Measurements from ENCODE around the gene PITX3.

The PITX3 gene

DNA sequence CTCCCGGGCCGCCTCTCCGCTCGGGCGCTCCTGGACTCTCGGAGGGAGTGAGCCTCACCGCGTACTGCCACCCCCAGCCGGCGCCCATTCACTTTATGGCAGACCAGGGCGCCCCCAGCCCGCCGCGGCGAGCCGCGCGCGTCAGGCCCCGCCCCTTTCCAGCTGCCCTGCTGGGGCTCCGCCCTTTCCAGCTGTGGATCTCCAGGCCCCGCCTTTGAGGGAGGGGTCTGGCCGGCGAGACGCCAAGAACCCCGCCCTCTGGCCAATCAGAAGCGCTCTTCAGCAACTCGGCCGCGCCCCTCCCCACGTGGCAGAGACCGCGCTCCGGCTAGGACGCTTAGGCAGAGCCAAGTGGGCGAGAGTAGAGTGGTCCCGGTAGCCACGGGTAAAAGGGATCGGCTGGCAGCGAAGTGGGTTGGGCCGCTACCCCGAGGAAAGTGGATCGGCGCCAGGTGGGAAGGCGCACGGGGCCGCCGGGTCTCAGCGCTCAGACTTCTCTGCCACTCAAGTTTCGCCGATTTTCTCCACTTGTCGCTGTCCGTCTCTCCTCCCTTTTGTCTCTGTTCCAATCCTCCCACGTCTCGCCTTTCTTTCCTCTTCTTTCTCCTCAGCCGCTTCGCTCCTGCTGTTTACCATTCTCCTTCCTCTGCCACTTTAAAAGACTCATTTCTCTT, at the start of gene PITX3:
TSS of gene PITX3 (minus strand) at position 69 of the 674 bp plus-strand sequence. CDS start 9,432 bp downstream, outside the sequence.
- H3K4me1 ChIP-seq (ENCODE audit: control insufficient read depth, insufficient read depth, low read length) = peaks cover 29% of the 10 kb centered on the region
- no peaks in the 10 kb centered on the region for H3K9me3 ChIP-seq (ENCODE audit: control insufficient read depth, low read length)
- H3K4me3 ChIP-seq (ENCODE audit: low read length) = peak within 1 kb of the TSS; percentile 84
- no peaks in the 10 kb centered on the region for H3K36me3 ChIP-seq (ENCODE audit: control insufficient read depth, insufficient read depth, low read length, severe bottlenecking)
- H3K9ac ChIP-seq (ENCODE audit: low read length) = peak within 1 kb of the TSS; percentile 65
- DNase-seq (ENCODE audit: low read depth) = peak; percentile 97
- H3K27me3 ChIP-seq (replicated peaks; ENCODE audit: control insufficient read depth, insufficient read depth, low read length) = peaks cover under 1% of the 10 kb centered on the region

DNA sequence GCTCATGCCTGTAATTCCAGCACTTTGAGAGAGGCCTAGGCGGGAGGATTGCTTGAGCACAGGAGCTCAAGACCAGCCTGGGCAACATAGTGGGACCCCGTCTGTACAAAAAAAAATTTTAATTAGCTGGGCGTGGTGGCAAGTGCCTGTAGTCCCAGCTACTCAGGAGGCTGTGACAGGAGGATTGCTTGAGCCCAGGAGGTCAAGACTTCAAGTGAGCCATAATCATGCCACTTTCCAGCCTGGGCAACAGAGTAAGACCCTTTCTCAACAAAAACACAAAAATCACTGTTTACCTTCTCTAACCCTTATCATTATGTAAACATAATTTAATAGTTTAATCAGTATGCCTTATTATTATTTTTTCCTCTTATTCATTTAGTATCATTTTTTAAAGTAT, 48.5 kb upstream of the PITX3 start:
- Histone ChIP-seq H3K4me3 (ENCODE audit: low read length) (no peak overlapping the region), H3K9ac (ENCODE audit: low read length) (no peak overlapping the region), H3K9me3 (ENCODE audit: control insufficient read depth, low read length) (no peaks in the 10 kb centered on the region), H3K4me1 (ENCODE audit: control insufficient read depth, insufficient read depth, low read length) (peaks cover 4% of the 10 kb centered on the region), H3K27me3 (replicated peaks; ENCODE audit: control insufficient read depth, insufficient read depth, low read length) (no peaks in the 10 kb centered on the region), H3K36me3 (ENCODE audit: control insufficient read depth, insufficient read depth, low read length, severe bottlenecking) (no peaks in the 10 kb centered on the region)
- no peak for DNase-seq (ENCODE audit: low read depth)

DNA sequence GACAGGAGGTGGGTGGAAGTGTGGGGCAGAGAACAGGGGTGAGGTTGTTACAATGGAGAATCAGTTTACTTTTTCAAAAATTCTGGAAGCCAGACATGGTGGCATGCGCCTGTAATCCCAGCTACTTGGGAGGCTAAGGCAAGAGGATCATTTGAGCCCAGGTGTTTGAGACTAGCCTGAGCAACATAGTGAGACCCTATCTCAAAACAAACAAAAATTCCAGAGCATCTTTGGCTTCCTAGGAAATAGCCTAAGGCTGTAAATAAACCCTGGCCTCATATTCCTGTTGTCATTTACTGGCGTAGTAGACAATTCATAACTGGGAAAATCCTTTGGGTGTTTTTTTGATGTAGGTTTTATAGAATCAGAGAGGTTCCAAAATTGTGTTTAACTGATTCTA, 48.0 kb upstream of the PITX3 start:
- peaks cover 4% of the 10 kb centered on the region for H3K4me1 ChIP-seq (ENCODE audit: control insufficient read depth, insufficient read depth, low read length)
- DNase-seq (ENCODE audit: low read depth) = no peak
- no peak overlapping the region for H3K4me3 ChIP-seq (ENCODE audit: low read length)
- no peaks in the 10 kb centered on the region for H3K9me3 ChIP-seq (ENCODE audit: control insufficient read depth, low read length)
- H3K9ac ChIP-seq (ENCODE audit: low read length) = no peak overlapping the region
- H3K27me3 ChIP-seq (replicated peaks; ENCODE audit: control insufficient read depth, insufficient read depth, low read length) = no peaks in the 10 kb centered on the region
- H3K36me3 ChIP-seq (ENCODE audit: control insufficient read depth, insufficient read depth, low read length, severe bottlenecking) = no peaks in the 10 kb centered on the region

DNA sequence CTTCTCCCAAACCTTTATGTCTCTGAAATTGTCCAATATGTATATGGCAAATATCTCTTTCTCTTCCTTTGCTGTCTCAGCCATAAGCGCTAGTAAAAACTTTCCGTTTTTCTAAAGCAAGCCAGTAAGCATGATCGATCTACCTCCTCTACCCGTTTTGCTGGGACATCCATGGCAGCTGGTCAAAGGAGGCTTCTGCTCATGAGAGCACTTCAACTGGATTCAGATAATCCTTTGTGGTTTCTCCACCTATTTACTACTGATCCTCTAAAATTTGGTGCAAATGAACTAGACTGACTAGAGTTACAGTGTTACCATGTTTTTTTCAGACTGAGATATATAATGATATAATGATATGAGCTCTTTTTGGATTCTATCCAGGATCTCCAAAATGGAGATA, 46.7 kb upstream of the PITX3 start:
- H3K9ac ChIP-seq (ENCODE audit: low read length) = no peak overlapping the region
- no peaks in the 10 kb centered on the region for H3K9me3 ChIP-seq (ENCODE audit: control insufficient read depth, low read length)
- H3K4me1 ChIP-seq (ENCODE audit: control insufficient read depth, insufficient read depth, low read length) = peaks cover 4% of the 10 kb centered on the region
- no peaks in the 10 kb centered on the region for H3K27me3 ChIP-seq (replicated peaks; ENCODE audit: control insufficient read depth, insufficient read depth, low read length)
- H3K4me3 ChIP-seq (ENCODE audit: low read length) = no peak overlapping the region
- no peak for DNase-seq (ENCODE audit: low read depth)
- no peaks in the 10 kb centered on the region for H3K36me3 ChIP-seq (ENCODE audit: control insufficient read depth, insufficient read depth, low read length, severe bottlenecking)

DNA sequence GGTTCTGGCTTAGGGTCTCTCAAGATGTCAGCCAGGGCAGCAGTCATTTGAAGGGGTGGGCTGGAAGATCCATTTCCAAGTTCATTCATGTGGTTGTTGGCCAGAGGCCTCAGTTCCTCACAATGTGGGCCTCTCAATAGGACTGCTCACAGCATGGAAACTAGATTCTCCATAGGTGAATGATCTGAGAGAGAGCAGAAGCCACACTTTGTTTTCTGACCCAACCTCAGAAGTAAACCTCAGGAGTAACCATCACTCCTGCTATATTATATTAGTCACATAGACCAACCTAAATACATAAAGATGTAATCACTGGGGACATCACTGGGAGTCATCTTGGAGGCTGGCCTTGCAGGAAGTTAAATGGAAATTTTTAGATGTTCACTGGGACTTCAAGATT, 46.2 kb upstream of the PITX3 start:
- no peak for DNase-seq (ENCODE audit: low read depth)
- H3K27me3 ChIP-seq (replicated peaks; ENCODE audit: control insufficient read depth, insufficient read depth, low read length) = no peaks in the 10 kb centered on the region
- peaks cover 4% of the 10 kb centered on the region for H3K36me3 ChIP-seq (ENCODE audit: control insufficient read depth, insufficient read depth, low read length, severe bottlenecking)
- H3K9ac ChIP-seq (ENCODE audit: low read length) = no peak overlapping the region
- H3K4me3 ChIP-seq (ENCODE audit: low read length) = no peak overlapping the region
- H3K4me1 ChIP-seq (ENCODE audit: control insufficient read depth, insufficient read depth, low read length) = peaks cover 4% of the 10 kb centered on the region
- H3K9me3 ChIP-seq (ENCODE audit: control insufficient read depth, low read length) = no peaks in the 10 kb centered on the region

DNA sequence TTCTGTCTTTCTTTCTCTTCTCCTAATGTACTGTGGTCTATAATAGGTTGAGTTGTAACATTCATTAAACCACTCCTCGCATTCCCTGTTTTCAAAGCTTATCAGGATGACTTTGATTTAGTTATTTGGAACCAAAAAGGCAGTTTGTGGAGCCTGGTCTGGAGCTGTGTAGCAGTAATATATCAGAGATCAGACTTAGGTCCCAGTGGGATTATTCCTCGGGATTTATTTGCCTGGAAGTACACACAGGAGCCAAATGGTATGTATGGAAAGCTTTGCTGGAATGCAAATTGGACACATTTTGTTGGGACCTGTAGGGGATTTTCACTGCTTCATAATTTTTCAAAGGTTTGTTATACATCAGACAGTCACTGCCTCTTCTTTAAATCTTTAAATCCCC, 44.9 kb upstream of the PITX3 start:
- peaks cover 2% of the 10 kb centered on the region for H3K4me1 ChIP-seq (ENCODE audit: control insufficient read depth, insufficient read depth, low read length)
- H3K9me3 ChIP-seq (ENCODE audit: control insufficient read depth, low read length) = no peaks in the 10 kb centered on the region
- peaks cover 8% of the 10 kb centered on the region for H3K36me3 ChIP-seq (ENCODE audit: control insufficient read depth, insufficient read depth, low read length, severe bottlenecking)
- H3K27me3 ChIP-seq (replicated peaks; ENCODE audit: control insufficient read depth, insufficient read depth, low read length) = no peaks in the 10 kb centered on the region
- DNase-seq (ENCODE audit: low read depth) = no peak
- no peak overlapping the region for H3K9ac ChIP-seq (ENCODE audit: low read length)
- no peak overlapping the region for H3K4me3 ChIP-seq (ENCODE audit: low read length)

DNA sequence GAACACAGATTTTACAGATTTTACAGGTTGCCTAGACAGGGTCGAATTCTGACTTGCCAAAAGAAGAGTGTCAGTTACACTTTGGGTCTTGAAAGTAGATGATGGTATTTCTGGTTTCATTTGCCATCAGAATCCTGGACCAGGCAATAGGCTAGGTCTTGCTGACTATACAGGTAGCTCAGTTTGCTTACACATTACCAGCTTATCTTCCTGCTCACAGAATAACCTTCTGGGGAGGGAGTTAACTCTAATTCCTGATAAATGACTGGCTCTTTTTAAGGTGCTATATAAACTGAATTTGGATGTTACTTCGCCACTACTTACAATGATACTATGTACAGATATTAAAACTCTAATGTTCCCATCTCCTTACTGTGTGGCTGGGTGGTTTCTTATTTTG, 43.8 kb upstream of the PITX3 start:
- H3K9me3 ChIP-seq (ENCODE audit: control insufficient read depth, low read length) = no peaks in the 10 kb centered on the region
- peaks cover 12% of the 10 kb centered on the region for H3K4me1 ChIP-seq (ENCODE audit: control insufficient read depth, insufficient read depth, low read length)
- H3K4me3 ChIP-seq (ENCODE audit: low read length) = no peak overlapping the region
- no peak overlapping the region for H3K9ac ChIP-seq (ENCODE audit: low read length)
- H3K36me3 ChIP-seq (ENCODE audit: control insufficient read depth, insufficient read depth, low read length, severe bottlenecking) = peaks cover 8% of the 10 kb centered on the region
- H3K27me3 ChIP-seq (replicated peaks; ENCODE audit: control insufficient read depth, insufficient read depth, low read length) = no peaks in the 10 kb centered on the region
- no peak for DNase-seq (ENCODE audit: low read depth)

DNA sequence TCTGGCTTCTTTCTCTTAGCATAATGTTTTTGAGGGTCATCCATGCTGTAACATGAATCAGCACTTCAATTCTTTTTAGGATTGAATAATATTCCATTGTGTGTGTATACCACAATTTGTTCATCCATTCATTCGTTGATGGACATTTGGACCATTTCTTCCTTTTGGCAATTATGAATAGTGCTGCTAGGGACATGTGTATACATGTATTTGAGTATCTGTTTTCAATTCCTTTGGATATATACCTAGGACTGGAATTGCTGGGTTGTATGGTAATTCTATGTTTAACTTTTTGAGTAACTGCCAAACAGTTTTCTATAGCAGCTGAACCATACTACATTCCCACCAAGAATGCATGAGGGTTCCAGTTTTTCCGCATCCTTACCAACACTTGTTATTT, 43.2 kb upstream of the PITX3 start:
- no peaks in the 10 kb centered on the region for H3K27me3 ChIP-seq (replicated peaks; ENCODE audit: control insufficient read depth, insufficient read depth, low read length)
- H3K4me1 ChIP-seq (ENCODE audit: control insufficient read depth, insufficient read depth, low read length) = peaks cover 14% of the 10 kb centered on the region
- no peaks in the 10 kb centered on the region for H3K9me3 ChIP-seq (ENCODE audit: control insufficient read depth, low read length)
- no peak for DNase-seq (ENCODE audit: low read depth)
- no peak overlapping the region for H3K4me3 ChIP-seq (ENCODE audit: low read length)
- H3K36me3 ChIP-seq (ENCODE audit: control insufficient read depth, insufficient read depth, low read length, severe bottlenecking) = peaks cover 8% of the 10 kb centered on the region
- H3K9ac ChIP-seq (ENCODE audit: low read length) = no peak overlapping the region

DNA sequence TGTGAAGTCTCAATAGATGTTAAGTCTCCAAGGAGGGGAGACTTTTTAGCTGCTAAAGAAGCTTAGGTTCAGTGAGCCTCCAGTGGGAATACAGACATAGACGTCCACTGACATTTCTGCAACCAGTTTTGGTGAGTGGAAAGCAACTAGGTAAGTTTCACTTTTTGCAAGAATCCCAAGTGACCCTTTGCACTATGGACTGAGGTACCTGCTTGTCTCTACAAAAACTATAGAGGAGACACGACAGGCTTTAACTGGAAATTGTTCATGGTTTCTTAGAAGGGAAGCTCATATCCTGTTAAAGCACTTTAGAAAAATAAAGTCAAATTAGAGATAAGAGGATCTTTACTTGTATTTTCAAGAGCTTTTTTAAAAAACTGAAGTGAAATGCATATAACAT, 42.6 kb upstream of the PITX3 start:
- Histone ChIP-seq H3K9me3 (ENCODE audit: control insufficient read depth, low read length) (no peaks in the 10 kb centered on the region), H3K4me1 (ENCODE audit: control insufficient read depth, insufficient read depth, low read length) (peaks cover 14% of the 10 kb centered on the region), H3K36me3 (ENCODE audit: control insufficient read depth, insufficient read depth, low read length, severe bottlenecking) (peaks cover 8% of the 10 kb centered on the region), H3K27me3 (replicated peaks; ENCODE audit: control insufficient read depth, insufficient read depth, low read length) (no peaks in the 10 kb centered on the region), H3K4me3 (ENCODE audit: low read length) (no peak overlapping the region), H3K9ac (ENCODE audit: low read length) (no peak overlapping the region)
- no peak for DNase-seq (ENCODE audit: low read depth)

DNA sequence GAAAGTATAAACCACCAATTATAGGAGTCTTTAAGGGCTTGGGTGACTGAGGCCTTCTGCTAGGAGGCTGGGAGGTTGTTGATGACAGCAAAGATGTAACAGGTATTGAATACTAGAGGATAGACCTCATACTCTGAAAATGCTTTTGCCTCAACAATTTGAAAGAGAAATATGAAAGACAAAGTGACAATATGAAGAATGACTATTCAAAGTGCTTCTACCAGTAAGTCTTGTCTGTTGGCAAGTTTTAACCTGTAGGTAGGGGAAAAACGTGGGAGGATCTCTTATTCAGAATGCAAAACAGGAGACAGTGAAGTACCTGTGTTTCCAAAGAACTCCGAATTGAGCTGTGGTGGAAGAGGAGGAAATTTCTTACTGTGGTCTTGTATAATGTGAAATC, 42.2 kb upstream of the PITX3 start:
- no peak for DNase-seq (ENCODE audit: low read depth)
- peaks cover 8% of the 10 kb centered on the region for H3K36me3 ChIP-seq (ENCODE audit: control insufficient read depth, insufficient read depth, low read length, severe bottlenecking)
- H3K27me3 ChIP-seq (replicated peaks; ENCODE audit: control insufficient read depth, insufficient read depth, low read length) = no peaks in the 10 kb centered on the region
- no peak overlapping the region for H3K9ac ChIP-seq (ENCODE audit: low read length)
- H3K9me3 ChIP-seq (ENCODE audit: control insufficient read depth, low read length) = no peaks in the 10 kb centered on the region
- peaks cover 14% of the 10 kb centered on the region for H3K4me1 ChIP-seq (ENCODE audit: control insufficient read depth, insufficient read depth, low read length)
- no peak overlapping the region for H3K4me3 ChIP-seq (ENCODE audit: low read length)

DNA sequence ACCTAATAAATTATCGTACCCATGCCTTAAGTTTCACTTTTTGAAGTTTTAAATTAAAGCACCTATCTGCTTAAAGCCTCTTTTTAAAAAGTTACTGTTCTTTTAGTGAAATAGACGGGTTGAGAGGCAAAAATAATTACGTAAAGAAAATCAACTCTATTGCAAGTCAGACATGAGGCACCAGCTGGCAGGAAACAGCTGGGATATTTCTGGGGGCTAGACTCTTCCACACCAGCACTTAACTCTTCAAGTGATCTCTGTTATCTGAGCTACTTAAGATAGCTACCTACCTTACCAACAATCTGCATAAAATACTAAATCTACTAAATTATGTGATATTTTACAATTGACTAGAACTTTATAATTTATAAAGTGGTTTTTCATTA, 39.8 kb upstream of the PITX3 start:
- peak; percentile 19 for DNase-seq (ENCODE audit: low read depth)
- Histone ChIP-seq H3K9me3 (ENCODE audit: control insufficient read depth, low read length) (no peaks in the 10 kb centered on the region), H3K27me3 (replicated peaks; ENCODE audit: control insufficient read depth, insufficient read depth, low read length) (no peaks in the 10 kb centered on the region), H3K36me3 (ENCODE audit: control insufficient read depth, insufficient read depth, low read length, severe bottlenecking) (peaks cover 17% of the 10 kb centered on the region), H3K9ac (ENCODE audit: low read length) (peak overlapping the region; percentile 5), H3K4me3 (ENCODE audit: low read length) (peak overlapping the region; percentile 51), H3K4me1 (ENCODE audit: control insufficient read depth, insufficient read depth, low read length) (peaks cover 14% of the 10 kb centered on the region)

All from adipocyte (in vitro differentiated cells).